SK-N-SH (cell line): Measurements from ENCODE around the gene PTPRK. TPM values are rescaled to one million over a fixed set of nuclear protein-coding genes. Genes with fewer than 3 reads are reported as not detected.

ENCODE experiments used
- CTCF ChIA-PET: fragments of 300-600, 350-600 bp; formaldehyde crosslinking; extraction: SDS; loops from one replicate; lab custom pipeline; 2021; lab: Yijun Ruan, JAX
- POLR2A ChIA-PET: fragments of 350-600 bp; sonication (Branson Sonifier 250); formaldehyde crosslinking; extraction: SDS; loops from one replicate; lab custom pipeline; 2020; ENCODE audit warnings: antibody characterized with exemption, inconsistent platforms; lab: Yijun Ruan, JAX
- DNase-seq: peaks from one replicate; pipeline ENCODE4 v3.0.0; 2012
- H2AFZ ChIP-seq: fragments of 200-600 bp; sonication (generic); 2 replicates; pipeline ENCODE4 v1.8.1; 2016; ENCODE audit warnings: antibody characterized with exemption, mild to moderate bottlenecking, low read depth
- H3F3A ChIP-seq: fragments of 200-600 bp; sonication (generic); replicated peaks from 2 replicates; pipeline ENCODE3; 2016; ENCODE audit warnings: antibody characterized with exemption, mild to moderate bottlenecking; ENCODE audit not compliant: insufficient read depth
- H3K27ac ChIP-seq, 2 experiments: fragments of 200-500 bp in 1 of 2; fragments of 200-600 bp in 1 of 2; sonication (Bioruptor generic) in 1 of 2; sonication (generic), shearing (Covaris generic) in 1 of 2; 2 replicates each; pipeline versions ENCODE4 v1.5.1 to v1.6.1; 2014 to 2016; ENCODE audit warnings: low read depth in 2 of 2, inconsistent platforms in 1 of 2, low read length in 1 of 2, mild to moderate bottlenecking in 1 of 2, mixed read lengths in 1 of 2
- H3K27me3 ChIP-seq: fragments of 200-600 bp; sonication (generic), shearing (Covaris generic); 2 replicates; pipeline ENCODE4 v1.6.1; 2016; ENCODE audit warnings: mixed run types; ENCODE audit not compliant: insufficient read depth
- H3K36me3 ChIP-seq, 2 experiments: fragments of 200-500 bp in 1 of 2; fragments of 200-600 bp in 1 of 2; sonication (Bioruptor generic) in 1 of 2; sonication (generic) in 1 of 2; replicated peaks in 1 of 2; 2 replicates each; pipeline versions ENCODE3 to v1.5.1; 2014 to 2016; ENCODE audit warnings: low read length in 1 of 2, mild to moderate bottlenecking in 1 of 2; ENCODE audit not compliant: insufficient read depth in 2 of 2, control insufficient read depth in 1 of 2
- H3K4me1 ChIP-seq, 2 experiments: fragments of 200-500 bp in 1 of 2; fragments of 200-600 bp in 1 of 2; sonication (Bioruptor generic) in 1 of 2; sonication (generic), shearing (Covaris generic) in 1 of 2; 2 replicates each; pipeline versions ENCODE4 v1.5.1 to v1.6.1; 2014 to 2016; ENCODE audit warnings: low read depth in 1 of 2, low read length in 1 of 2, mixed run types in 1 of 2; ENCODE audit not compliant: insufficient read depth in 2 of 2, control insufficient read depth in 1 of 2
- H3K4me2 ChIP-seq: fragments of 200-600 bp; sonication (generic), shearing (Covaris generic); 2 replicates; pipeline ENCODE4 v1.6.1; 2017; ENCODE audit warnings: mixed run types
- H3K4me3 ChIP-seq, 2 experiments: fragments of 200-500 bp in 1 of 2; fragments of 200-600 bp in 1 of 2; sonication (Bioruptor generic) in 1 of 2; sonication (generic), shearing (Covaris generic) in 1 of 2; 2 replicates each; pipeline versions ENCODE4 v1.5.1 to v1.8.1; 2014 to 2016; ENCODE audit warnings: low read depth in 2 of 2, inconsistent platforms in 1 of 2, low read length in 1 of 2, mild to moderate bottlenecking in 1 of 2, mixed read lengths in 1 of 2, moderate library complexity in 1 of 2
- H3K79me2 ChIP-seq: fragments of 200-600 bp; sonication (generic); 2 replicates; pipeline ENCODE4 v1.8.1; 2017; ENCODE audit warnings: mild to moderate bottlenecking; ENCODE audit not compliant: insufficient read depth
- H3K9ac ChIP-seq: fragments of 200-600 bp; sonication (generic); 2 replicates; pipeline ENCODE4 v1.6.1; 2017; ENCODE audit warnings: mixed run types
- H3K9me2 ChIP-seq: fragments of 200-600 bp; sonication (generic); 2 replicates; pipeline ENCODE4 v1.6.1; 2017; ENCODE audit warnings: mixed run types
- H3K9me3 ChIP-seq: fragments of 200-600 bp; sonication (generic); 2 replicates; pipeline ENCODE4 v1.6.1; 2017; ENCODE audit warnings: mixed run types, mild to moderate bottlenecking, moderate library complexity
- H4K20me1 ChIP-seq: fragments of 200-600 bp; sonication (generic); 2 replicates; pipeline ENCODE4 v1.6.1; 2017; ENCODE audit warnings: mild to moderate bottlenecking, mixed run types; ENCODE audit not compliant: insufficient read depth
- FOXJ3 ChIP-seq: sonication (generic); formaldehyde crosslinking; IDR thresholded peaks from 2 replicates; pipeline ENCODE4 v1.5.1; 2020; ENCODE audit warnings: mild to moderate bottlenecking, missing genetic modification reagents
- MAX ChIP-seq: IDR thresholded peaks from 2 replicates; pipeline ENCODE4 v1.4.0; 2012; ENCODE audit warnings: low read depth
- MXI1 ChIP-seq: IDR thresholded peaks from 2 replicates; pipeline ENCODE4 v1.6.1; 2012; ENCODE audit warnings: mild to moderate bottlenecking, low read depth, low read length, improper control_type of control experiment
- NFIC ChIP-seq: IDR thresholded peaks from 2 replicates; pipeline ENCODE4 v1.4.0; 2012; ENCODE audit warnings: borderline replicate concordance
- PBX3 ChIP-seq: IDR thresholded peaks from 2 replicates; pipeline ENCODE4; 2012
- RXRA ChIP-seq: IDR thresholded peaks from 2 replicates; pipeline ENCODE4 v1.4.0; 2012; ENCODE audit warnings: low read depth, mild to moderate bottlenecking, borderline replicate concordance
- TCF12 ChIP-seq: IDR thresholded peaks from 2 replicates; pipeline ENCODE4 v1.4.0; 2012
- USF1 ChIP-seq: IDR thresholded peaks from 2 replicates; pipeline ENCODE4 v1.4.0; 2012; ENCODE audit warnings: low read depth, borderline replicate concordance
- USF2 ChIP-seq: fragments of 150-350 bp; IDR thresholded peaks from 2 replicates; pipeline ENCODE4 v1.6.1; 2017; ENCODE audit warnings: antibody characterized with exemption, low read length, low read depth, borderline replicate concordance
- WGBS: methylation state at CpG from one replicate; pipeline ENCODE4 v1.1.6; 2017; ENCODE audit warnings: low lambda C conversion rate; 5-methylcytosine and 5-hydroxymethylcytosine counted together
- polyA plus RNA-seq, 3 experiments: library from polyadenylated mRNA; depleted of rRNA; stranded (reverse); fragments of >200 nt; gene quantifications; 2 replicates each; pipeline ENCODE4 v1.2.3, GENCODE V29; 2012

PTPRK gene
- polyA plus RNA-seq, 1 of the 3 experiments (the other 2 are of a cell fraction), result 9.5 TPM

- CTCF ChIA-PET, result no interaction called here
These were observed 107.1 kb downstream of the PTPRK start for GRCh38 chr6:128413291-128413690.

GRCh38 chr6:128412680-128413079 lies 107.7 kb downstream of the PTPRK start:
- TF ChIP-seq MXI1, result no peak
- TF ChIP-seq PBX3, result no peak
- TF ChIP-seq MAX, result no peak
- TF ChIP-seq USF2, result no peak
- TF ChIP-seq NFIC, result no peak
- TF ChIP-seq USF1, result no peak
- TF ChIP-seq TCF12, result no peak
- TF ChIP-seq RXRA, result no peak
- H4K20me1 ChIP-seq, result no peaks in the 10 kb centered on the region
- no peak overlapping the region for H3K4me3 ChIP-seq
- no peaks in the 10 kb centered on the region for H3K9me3 ChIP-seq
- H3K36me3 ChIP-seq, result peaks cover 0 to 4% of the 10 kb centered on the region in 2 experiments
- H3K27me3 ChIP-seq, result no peaks in the 10 kb centered on the region
- ChIA-PET POLR2A (no interaction called here), CTCF (no interaction called here)
- WGBS, result 90% methylated on average over 4 of the region's 4 CpGs
- peaks cover 0 to 5% of the 10 kb centered on the region in 2 experiments; a peak in 1 of 4 replicates for H3K4me1 ChIP-seq
- H3K9ac ChIP-seq, result no peak overlapping the region
- no peak overlapping the region for H2AFZ ChIP-seq
- no peaks in the 10 kb centered on the region for H3K9me2 ChIP-seq
- H3K27ac ChIP-seq, result no peak overlapping the region
- peaks cover 18% of the 10 kb centered on the region; the same call in 1 of the 2 replicates for H3K79me2 ChIP-seq
- no peak overlapping the region for H3K4me2 ChIP-seq
- DNase-seq, result no peak
- H3F3A ChIP-seq, result peaks cover 9% of the 10 kb centered on the region

More at GRCh38 chr6:128413291-128413690, 107.1 kb downstream of the PTPRK start:
- no peaks in the 10 kb centered on the region for H4K20me1 ChIP-seq
- no peaks in the 10 kb centered on the region for H3K27me3 ChIP-seq
- peaks cover 23% of the 10 kb centered on the region; the same call in 1 of the 2 replicates for H3K79me2 ChIP-seq
- H3K4me1 ChIP-seq, result peaks cover 0 to 5% of the 10 kb centered on the region in 2 experiments; a peak in 1 of 4 replicates
- WGBS, result 94% methylated on average over 6 of the region's 6 CpGs
- H3K9me3 ChIP-seq, result no peaks in the 10 kb centered on the region
- peaks cover 9% of the 10 kb centered on the region for H3F3A ChIP-seq
- H3K9ac ChIP-seq, result no peak overlapping the region
- H2AFZ ChIP-seq, result no peak overlapping the region
- no peaks in the 10 kb centered on the region for H3K36me3 ChIP-seq
- no peak overlapping the region for H3K4me3 ChIP-seq
- H3K4me2 ChIP-seq, result no peak overlapping the region
- no peak for DNase-seq
- no peak for TF ChIP-seq RXRA
- no peak for TF ChIP-seq FOXJ3 (CRISPR knock-in tag)
- no peak for TF ChIP-seq PBX3
- POLR2A ChIA-PET, result no interaction called here
- no peaks in the 10 kb centered on the region for H3K9me2 ChIP-seq
- H3K27ac ChIP-seq, result no peak overlapping the region
